ENCODE results near the gene LTC4S. TPM values are rescaled to one million over a fixed set of nuclear protein-coding genes. Genes with fewer than 3 reads are reported as not detected.

LTC4S gene
- total RNA-seq, 2 experiments from 2014 or later, result 1.4 to 2.5 TPM

GRCh38 chr5:179819296-179820126 lies 25.7 kb downstream of the LTC4S start:
- H3K27ac Mint-ChIP-seq, result peak overlapping the region; percentile 84
- H3K4me1 Mint-ChIP-seq, result peaks cover 46% of the 10 kb centered on the region
- POLR2A ChIA-PET, result no interaction called here
- peaks cover 24% of the 10 kb centered on the region for H3K36me3 Mint-ChIP-seq (ENCODE audit: low read depth)
- no peaks in the 10 kb centered on the region for H3K9me3 Mint-ChIP-seq
- no peaks in the 10 kb centered on the region for H3K27me3 Mint-ChIP-seq
- DNase-seq, result no peak
- peak overlapping the region; percentile 70 for H3K4me3 Mint-ChIP-seq
- CTCF ChIA-PET, result interaction anchor here (0.5 to 1.4 kb wide), 2 partner anchors 18 to 143 kb away, joined by 3 read pairs; no protein-coding TSS in a partner anchor

GRCh38 chr5:179820127-179820482 lies 26.3 kb downstream of the LTC4S start:
- peaks cover 29% of the 10 kb centered on the region for H3K36me3 Mint-ChIP-seq (ENCODE audit: low read depth)
- DNase-seq, result no peak
- no peaks in the 10 kb centered on the region for H3K9me3 Mint-ChIP-seq
- peak overlapping the region; percentile 70 for H3K4me3 Mint-ChIP-seq
- CTCF ChIA-PET, result interaction anchor here (0.5 to 1.4 kb wide), 6 partner anchors 9 to 978 kb away, joined by 3 to 4 read pairs (median 3); no protein-coding TSS in a partner anchor
- H3K4me1 Mint-ChIP-seq, result peaks cover 52% of the 10 kb centered on the region
- H3K27ac Mint-ChIP-seq, result peak overlapping the region; percentile 84
- no peaks in the 10 kb centered on the region for H3K27me3 Mint-ChIP-seq
- POLR2A ChIA-PET, result interaction anchor here (0.8 kb wide), 1 partner anchor 17 kb away, joined by 5 read pairs; no protein-coding TSS in a partner anchor

- peaks cover 50% of the 10 kb centered on the region for H3K4me1 Mint-ChIP-seq
Observed at GRCh38 chr5:179820483-179821297, 26.9 kb downstream of the LTC4S start, which contains the start of gene SQSTM1. Gene SQSTM1, plus strand, starts transcription at chr5:179820905. Its CDS starts 32 bp downstream, at chr5:179820937.

GRCh38 chr5:179821298-179822058 lies 27.7 kb downstream of the LTC4S start:
- H3K36me3 Mint-ChIP-seq (ENCODE audit: low read depth), result peaks cover 32% of the 10 kb centered on the region
- CTCF ChIA-PET, result interaction anchor here (1.2 to 1.3 kb wide), 2 partner anchors 10 to 20 kb away, joined by 3 to 4 read pairs; no protein-coding TSS in a partner anchor
- no peaks in the 10 kb centered on the region for H3K27me3 Mint-ChIP-seq

More at GRCh38 chr5:179820483-179821297, 26.9 kb downstream of the LTC4S start, which contains the start of gene SQSTM1:
- ChIA-PET CTCF (interaction anchor here (0.5 to 1.4 kb wide), 6 partner anchors 10 to 979 kb away, joined by 3 to 4 read pairs (median 3); no protein-coding TSS in a partner anchor), POLR2A (interaction anchor here (0.8 kb wide), 1 partner anchor 16 kb away, joined by 5 read pairs; no protein-coding TSS in a partner anchor)
- peak within 1 kb of the TSS; percentile 98 for H3K27ac Mint-ChIP-seq
- peaks cover 33% of the 10 kb centered on the region for H3K36me3 Mint-ChIP-seq (ENCODE audit: low read depth)
- DNase-seq, result peak; percentile 79
- H3K9me3 Mint-ChIP-seq, result no peaks in the 10 kb centered on the region
- H3K4me3 Mint-ChIP-seq, result peak within 1 kb of the TSS; percentile 95
- H3K27me3 Mint-ChIP-seq, result no peaks in the 10 kb centered on the region

GRCh38 chr5:179822059-179822432 lies 28.3 kb downstream of the LTC4S start:
- POLR2A ChIA-PET, result no interaction called here
- H3K9me3 Mint-ChIP-seq, result no peaks in the 10 kb centered on the region
- no peaks in the 10 kb centered on the region for H3K27me3 Mint-ChIP-seq
- H3K4me3 Mint-ChIP-seq, result peak overlapping the region; percentile 95
- peaks cover 51% of the 10 kb centered on the region for H3K4me1 Mint-ChIP-seq
- H3K36me3 Mint-ChIP-seq (ENCODE audit: low read depth), result peaks cover 36% of the 10 kb centered on the region
- DNase-seq, result no peak
- CTCF ChIA-PET, result interaction anchor here (1.3 kb wide), 1 partner anchor 20 kb away, joined by 4 read pairs; no protein-coding TSS in a partner anchor
- peak overlapping the region; percentile 98 for H3K27ac Mint-ChIP-seq

More at GRCh38 chr5:179821298-179822058, 27.7 kb downstream of the LTC4S start:
- POLR2A ChIA-PET, result no interaction called here
- peak overlapping the region; percentile 98 for H3K27ac Mint-ChIP-seq
- H3K4me1 Mint-ChIP-seq, result peaks cover 48% of the 10 kb centered on the region
- no peaks in the 10 kb centered on the region for H3K9me3 Mint-ChIP-seq
- peak; percentile 89 for DNase-seq
- H3K4me3 Mint-ChIP-seq, result peak overlapping the region; percentile 95

- Mint-ChIP-seq H3K4me3 (peak overlapping the region; percentile 95), H3K27ac (peak overlapping the region; percentile 27), H3K9me3 (no peaks in the 10 kb centered on the region), H3K27me3 (no peaks in the 10 kb centered on the region), H3K4me1 (peaks cover 52% of the 10 kb centered on the region), H3K36me3 (ENCODE audit: low read depth) (peaks cover 41% of the 10 kb centered on the region)
- DNase-seq, result no peak
- CTCF ChIA-PET, result interaction anchor here (1.3 kb wide), 1 partner anchor 21 kb away, joined by 4 read pairs; no protein-coding TSS in a partner anchor
- POLR2A ChIA-PET, result no interaction called here
Observed at GRCh38 chr5:179822444-179822990, 28.7 kb downstream of the LTC4S start.

- Mint-ChIP-seq H3K4me3 (no peak overlapping the region), H3K36me3 (ENCODE audit: low read depth) (peaks cover 52% of the 10 kb centered on the region), H3K9me3 (no peaks in the 10 kb centered on the region), H3K4me1 (peaks cover 44% of the 10 kb centered on the region), H3K27ac (no peak overlapping the region), H3K27me3 (no peaks in the 10 kb centered on the region)
- DNase-seq, result no peak
- POLR2A ChIA-PET, result no interaction called here
- CTCF ChIA-PET, result interaction anchor here (1.4 kb wide), 1 partner anchor 11 kb away, joined by 3 read pairs; no protein-coding TSS in a partner anchor
Observed at GRCh38 chr5:179823937-179824744, 30.4 kb downstream of the LTC4S start.

GRCh38 chr5:179824745-179825112 lies 30.9 kb downstream of the LTC4S start:
- H3K9me3 Mint-ChIP-seq, result no peaks in the 10 kb centered on the region
- ChIA-PET CTCF (interaction anchor here (1.4 kb wide), 1 partner anchor 12 kb away, joined by 3 read pairs; no protein-coding TSS in a partner anchor), POLR2A (no interaction called here)
- peaks cover 41% of the 10 kb centered on the region for H3K4me1 Mint-ChIP-seq
- H3K4me3 Mint-ChIP-seq, result no peak overlapping the region
- H3K27ac Mint-ChIP-seq, result no peak overlapping the region
- H3K27me3 Mint-ChIP-seq, result no peaks in the 10 kb centered on the region
- no peak for DNase-seq
- peaks cover 58% of the 10 kb centered on the region for H3K36me3 Mint-ChIP-seq (ENCODE audit: low read depth)

GRCh38 chr5:179825655-179826182 lies 31.9 kb downstream of the LTC4S start:
- Mint-ChIP-seq H3K36me3 (ENCODE audit: low read depth) (peaks cover 66% of the 10 kb centered on the region), H3K27me3 (no peaks in the 10 kb centered on the region), H3K9me3 (no peaks in the 10 kb centered on the region), H3K4me1 (peaks cover 33% of the 10 kb centered on the region), H3K4me3 (no peak overlapping the region), H3K27ac (peak overlapping the region; percentile 5)
- DNase-seq, result no peak
- CTCF ChIA-PET, result interaction anchor here (0.6 to 1.4 kb wide), 2 partner anchors 13 to 15 kb away, joined by 3 read pairs; no protein-coding TSS in a partner anchor
- POLR2A ChIA-PET, result no interaction called here

- peaks cover 20% of the 10 kb centered on the region for H3K4me1 Mint-ChIP-seq
- no peak overlapping the region for H3K4me3 Mint-ChIP-seq
- no peaks in the 10 kb centered on the region for H3K9me3 Mint-ChIP-seq
- H3K36me3 Mint-ChIP-seq (ENCODE audit: low read depth), result peaks cover 70% of the 10 kb centered on the region
- CTCF ChIA-PET, result no interaction called here
- POLR2A ChIA-PET, result no interaction called here
- H3K27ac Mint-ChIP-seq, result no peak overlapping the region
- H3K27me3 Mint-ChIP-seq, result no peaks in the 10 kb centered on the region
- no peak for DNase-seq
Observed at GRCh38 chr5:179827680-179828079, 33.9 kb downstream of the LTC4S start.

All from activated CD4-positive, alpha-beta T cell treated with anti-CD3 and anti-CD28 coated beads, Interleukin-2, amount 10 ng/mL, durations not matched to agents 7 days and 5 days (primary cell).